Astrocyte of the spinal cord (primary cell): Measurements from ENCODE around the gene PIGN.
A peak's percentile ranks its signal among the peaks of the same experiment; 100 is the strongest.

Source experiments
- DNase-seq: peaks from one replicate; pipeline ENCODE4 v3.0.0; 2011; ENCODE audit warnings: low read depth, low spot score
- H3K4me3 ChIP-seq: 2 replicates; pipeline ENCODE4 v1.5.1; 2011; ENCODE audit warnings: low read depth, mild to moderate bottlenecking, low read length, moderate library complexity
- CTCF ChIP-seq: IDR thresholded peaks from 2 replicates; pipeline ENCODE4 v1.5.1; 2012; ENCODE audit warnings: low read depth, mild to moderate bottlenecking, low read length, inconsistent platforms
- in situ Hi-C: cut with HindIII; loops from 2 replicates; pipeline ENCODE4 v1.10.0; 2017; ENCODE audit warnings: low sequenced_read_pairs

Gene PIGN

DNA sequence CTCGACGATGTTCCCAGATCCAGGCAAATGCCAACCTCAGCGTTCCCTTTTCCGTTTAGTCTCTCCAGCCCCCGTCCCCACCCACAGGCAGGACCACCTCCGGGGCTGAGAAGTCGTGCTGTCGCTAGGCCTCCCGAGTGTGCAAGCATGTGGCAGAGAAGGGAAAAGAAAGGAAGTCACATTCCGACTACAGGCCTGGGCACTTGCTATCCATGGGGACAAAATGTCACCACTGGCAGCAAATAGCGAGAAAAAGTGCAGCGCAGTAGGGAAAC is 420 bp downstream of the PIGN start:
- in situ Hi-C loops = no loop called here
- no peak for DNase-seq
- TF ChIP-seq CTCF = no peak
- peak overlapping the region; percentile 91 for H3K4me3 ChIP-seq

DNA sequence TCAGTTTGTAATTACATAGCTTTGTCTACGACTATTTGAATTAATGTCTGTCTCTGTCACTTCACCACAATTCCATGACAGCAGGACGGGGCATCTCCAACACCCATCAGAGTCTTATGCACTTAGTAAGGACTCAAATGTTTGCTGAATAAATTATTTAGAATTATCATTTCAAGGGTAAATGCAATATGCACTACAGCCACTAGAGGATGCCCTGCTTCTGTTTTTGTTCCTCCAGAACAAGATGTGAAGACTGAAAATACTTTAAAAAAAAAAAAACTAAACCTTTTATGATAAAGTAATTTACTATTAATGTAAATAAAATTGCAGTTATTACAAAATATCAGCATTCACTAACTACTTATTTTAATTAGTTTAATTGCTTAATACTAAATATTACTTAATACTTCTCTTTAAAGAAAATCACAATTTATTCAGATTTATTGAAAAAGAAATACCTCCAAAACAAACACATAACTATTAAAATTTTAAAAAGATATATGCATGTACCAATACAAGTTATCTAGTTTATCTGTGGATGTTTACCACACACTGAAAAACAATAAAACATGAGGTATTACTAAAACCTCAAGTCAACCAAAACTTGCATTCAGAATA is 3.2 kb downstream of the PIGN start:
- in situ Hi-C loops = no loop called here
- H3K4me3 ChIP-seq = no peak overlapping the region
- peak; percentile 93 for TF ChIP-seq CTCF
- peak; percentile 76 for DNase-seq

GRCh38 chr18:62182220-62182619 is 4.6 kb downstream of the PIGN start:
- no peak overlapping the region for H3K4me3 ChIP-seq
- no peak for DNase-seq
- in situ Hi-C loops = no loop called here
- TF ChIP-seq CTCF = no peak

GRCh38 chr18:62179213-62179612 is 7.6 kb downstream of the PIGN start:
- in situ Hi-C loops = no loop called here

GRCh38 chr18:62177271-62177670 is 9.6 kb downstream of the PIGN start:
- TF ChIP-seq CTCF = no peak
- no peak overlapping the region for H3K4me3 ChIP-seq
- in situ Hi-C loops = no loop called here
- no peak for DNase-seq

More at GRCh38 chr18:62179213-62179612, 7.6 kb downstream of the PIGN start:
- no peak for DNase-seq
- H3K4me3 ChIP-seq = no peak overlapping the region
- no peak for TF ChIP-seq CTCF

DNA sequence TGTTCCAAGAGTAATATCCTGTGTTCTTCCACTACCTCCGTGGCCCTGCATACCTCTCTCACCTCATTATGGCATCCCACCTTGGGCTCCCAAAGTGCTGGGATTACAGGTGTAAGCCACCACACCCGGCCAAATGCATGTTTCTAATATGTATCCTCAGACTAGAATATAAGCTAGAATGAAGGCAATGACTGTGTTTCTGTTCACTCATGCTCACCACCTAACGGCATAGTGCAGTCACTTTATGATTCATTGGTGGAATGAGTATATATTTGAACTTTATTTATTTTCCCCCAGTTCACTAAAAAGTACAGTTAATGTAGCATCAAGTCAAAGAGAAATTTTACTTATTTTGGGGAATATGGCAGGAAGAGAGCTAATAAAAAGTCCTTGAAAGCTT is 11.3 kb downstream of the PIGN start:
- no peak for DNase-seq
- in situ Hi-C loops = no loop called here
- no peak overlapping the region for H3K4me3 ChIP-seq
- no peak for TF ChIP-seq CTCF

- in situ Hi-C loops = no loop called here
- no peak overlapping the region for H3K4me3 ChIP-seq
- no peak for DNase-seq
- no peak for TF ChIP-seq CTCF
Measured at GRCh38 chr18:62172298-62172697, 14.6 kb downstream of the PIGN start.
